Mesendoderm (in vitro differentiated cells): Measurements from ENCODE around the gene CEACAM19. TPM values are rescaled to one million over a fixed set of nuclear protein-coding genes. Genes with fewer than 3 reads are reported as not detected.
"Not testable (repeated sequence)": the region's sequence is repeated elsewhere in the genome, so short reads cannot be mapped to it uniquely, and the experiment has no call there.

ENCODE experiments used
- DNase-seq: peaks from one replicate; pipeline ENCODE4 v3.0.0; 2013
- H2AK5ac ChIP-seq: 2 replicates; pipeline ENCODE4 v1.6.1; 2013; ENCODE audit warnings: low read length, inconsistent platforms
- H2BK120ac ChIP-seq: 2 replicates; pipeline ENCODE4 v1.6.1; 2013; ENCODE audit warnings: low read depth, mild to moderate bottlenecking, low read length, moderate library complexity, mixed read lengths
- H2BK15ac ChIP-seq: replicated peaks from 2 replicates; pipeline ENCODE4 v1.6.1; 2013; ENCODE audit warnings: low read depth, mild to moderate bottlenecking, moderate library complexity
- H2BK5ac ChIP-seq: 2 replicates; pipeline ENCODE4 v1.6.1; 2013; ENCODE audit warnings: low read length, inconsistent platforms
- H3K18ac ChIP-seq: 2 replicates; pipeline ENCODE4 v1.6.1; 2013; ENCODE audit warnings: mild to moderate bottlenecking, low read length, mixed read lengths
- H3K23ac ChIP-seq: one replicate; pipeline ENCODE4 v1.6.1; 2013; ENCODE audit warnings: low read length
- H3K27ac ChIP-seq: 2 replicates; pipeline ENCODE4 v1.5.1; 2013; ENCODE audit warnings: low read depth, mild to moderate bottlenecking, inconsistent platforms, low read length, moderate library complexity
- H3K27me3 ChIP-seq: 2 replicates; pipeline ENCODE4 v1.6.1; 2013; ENCODE audit warnings: low read length, control low read depth, mild to moderate bottlenecking, inconsistent platforms; ENCODE audit not compliant: insufficient read depth, poor library complexity
- H3K36me3 ChIP-seq: 2 replicates; pipeline ENCODE4 v1.6.1; 2013; ENCODE audit warnings: low read length, inconsistent platforms; ENCODE audit not compliant: control insufficient read depth, insufficient read depth
- H3K4ac ChIP-seq: one replicate; pipeline ENCODE4 v1.6.1; 2013; ENCODE audit warnings: low read depth, mild to moderate bottlenecking, low read length, moderate library complexity
- H3K4me1 ChIP-seq: 2 replicates; pipeline ENCODE4 v1.6.1; 2013; ENCODE audit warnings: low read depth, low read length, inconsistent platforms; ENCODE audit not compliant: control insufficient read depth
- H3K4me2 ChIP-seq: 2 replicates; pipeline ENCODE4 v1.6.1; 2013; ENCODE audit warnings: low read length
- H3K4me3 ChIP-seq: 2 replicates; pipeline ENCODE4 v1.5.1; 2013; ENCODE audit warnings: mild to moderate bottlenecking, low read length
- H3K56ac ChIP-seq: one replicate; pipeline ENCODE4 v1.6.1; 2013; ENCODE audit warnings: low read length
- H3K79me1 ChIP-seq: 2 replicates; pipeline ENCODE4 v1.6.1; 2013; ENCODE audit warnings: low read length, inconsistent platforms
- H3K79me2 ChIP-seq: 2 replicates; pipeline ENCODE4 v1.6.1; 2013; ENCODE audit warnings: mild to moderate bottlenecking, low read length; ENCODE audit not compliant: control insufficient read depth, insufficient read depth
- H3K9ac ChIP-seq: 2 replicates; pipeline ENCODE4 v1.6.1; 2013; ENCODE audit warnings: low read length, inconsistent platforms
- H4K5ac ChIP-seq: one replicate; pipeline ENCODE4 v1.6.1; 2013; ENCODE audit warnings: low read length
- H4K8ac ChIP-seq: one replicate; pipeline ENCODE4 v1.6.1; 2013; ENCODE audit warnings: low read depth, mild to moderate bottlenecking, control low read depth, low read length, moderate library complexity
- WGBS: extraction: QIAGEN DNeasy Blood & Tissue Kit; methylation state at CpG from one replicate; pipeline ENCODE4 v1.1.7; 2013; ENCODE audit warnings: low lambda C conversion rate, missing lambda C conversion rate; ENCODE audit not compliant: insufficient coverage; ENCODE audit errors: extremely low coverage; 5-methylcytosine and 5-hydroxymethylcytosine counted together
- polyA plus RNA-seq, 2 experiments: library from polyadenylated mRNA; stranded (reverse); fragments of 200-250 nt; gene quantifications; one replicate each; pipeline ENCODE4 v1.2.3, GENCODE V29; 2013

The CEACAM19 gene
- polyA plus RNA-seq (2013, experiment 1 of 2): 0.53 TPM
- 0.60 TPM for polyA plus RNA-seq (2013, experiment 2 of 2)

GRCh38 chr19:44671400-44671799 is at the start of gene CEACAM19:
CEACAM19 (plus strand) TSS chr19:44671482; CDS start chr19:44671932, 450 bp downstream.
- H3K9ac ChIP-seq: no peak within 1 kb of the TSS
- no peaks in the 10 kb centered on the region for H3K4me1 ChIP-seq
- no peaks in the 10 kb centered on the region for H3K27me3 ChIP-seq
- H2AK5ac ChIP-seq: no peak within 1 kb of the TSS
- H3K27ac ChIP-seq: no peak within 1 kb of the TSS
- H2BK5ac ChIP-seq: no peak within 1 kb of the TSS
- H4K8ac ChIP-seq: no peak within 1 kb of the TSS
- H3K4ac ChIP-seq: no peak within 1 kb of the TSS
- no peaks in the 10 kb centered on the region for H3K79me2 ChIP-seq
- H3K4me3 ChIP-seq: no peak within 1 kb of the TSS
- no CpG with 5 or more reads among the region's 2 CpGs for WGBS
- H3K4me2 ChIP-seq: no peak within 1 kb of the TSS
- no peak within 1 kb of the TSS for H3K18ac ChIP-seq
- H3K79me1 ChIP-seq: no peaks in the 10 kb centered on the region
- no peak within 1 kb of the TSS for H2BK15ac ChIP-seq
- H4K5ac ChIP-seq: no peak within 1 kb of the TSS
- no peak within 1 kb of the TSS for H2BK120ac ChIP-seq
- no peak within 1 kb of the TSS for H3K23ac ChIP-seq
- no peak within 1 kb of the TSS for H3K56ac ChIP-seq
- DNase-seq: no peak
- no peaks in the 10 kb centered on the region for H3K36me3 ChIP-seq

DNA sequence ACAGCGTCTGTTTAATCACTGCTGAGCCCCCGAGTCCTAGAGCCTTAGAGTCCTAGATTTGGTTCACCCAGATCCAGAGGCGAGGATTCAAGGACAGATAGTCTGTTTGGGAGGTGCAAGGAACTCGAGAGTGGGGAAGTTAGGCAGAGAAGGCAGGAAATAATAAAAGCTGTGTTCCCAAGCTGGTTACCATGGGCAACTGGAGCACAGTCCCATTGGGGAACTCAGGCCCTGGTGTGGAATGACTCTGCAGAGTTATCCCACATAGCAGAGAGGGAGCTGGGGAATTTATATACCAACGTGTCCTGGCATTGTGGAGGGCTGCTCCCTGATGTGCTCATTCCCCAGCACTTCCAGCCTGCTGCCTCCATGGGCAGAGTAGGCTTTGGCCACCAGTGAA is 48.2 kb upstream of the CEACAM19 start:
- no peak overlapping the region for H2AK5ac ChIP-seq
- H3K4me2 ChIP-seq: no peak overlapping the region
- no peak overlapping the region for H3K4me3 ChIP-seq
- H3K79me2 ChIP-seq: no peaks in the 10 kb centered on the region
- H3K18ac ChIP-seq: no peak overlapping the region
- no peaks in the 10 kb centered on the region for H3K4me1 ChIP-seq
- no CpG with 5 or more reads among the region's 5 CpGs for WGBS
- no peak overlapping the region for H4K5ac ChIP-seq
- no peak overlapping the region for H3K23ac ChIP-seq
- DNase-seq: peak; percentile 42
- no peak overlapping the region for H3K56ac ChIP-seq
- no peak overlapping the region for H3K27ac ChIP-seq
- H3K27me3 ChIP-seq: no peaks in the 10 kb centered on the region
- H3K79me1 ChIP-seq: no peaks in the 10 kb centered on the region
- H3K36me3 ChIP-seq: no peaks in the 10 kb centered on the region
- no peak overlapping the region for H2BK15ac ChIP-seq
- H3K4ac ChIP-seq: no peak overlapping the region
- no peak overlapping the region for H2BK5ac ChIP-seq
- no peak overlapping the region for H3K9ac ChIP-seq
- H4K8ac ChIP-seq: no peak overlapping the region
- H2BK120ac ChIP-seq: no peak overlapping the region

GRCh38 chr19:44623626-44624025 is 47.7 kb upstream of the CEACAM19 start:
- H3K4ac ChIP-seq: no peak overlapping the region
- H4K8ac ChIP-seq: no peak overlapping the region
- H2BK120ac ChIP-seq: no peak overlapping the region
- no peak overlapping the region for H3K27ac ChIP-seq
- H3K36me3 ChIP-seq: no peaks in the 10 kb centered on the region
- no peak overlapping the region for H3K56ac ChIP-seq
- H3K4me3 ChIP-seq: no peak overlapping the region
- H3K79me2 ChIP-seq: no peaks in the 10 kb centered on the region
- H3K23ac ChIP-seq: no peak overlapping the region
- no peak overlapping the region for H2AK5ac ChIP-seq
- no peaks in the 10 kb centered on the region for H3K79me1 ChIP-seq
- no peak overlapping the region for H4K5ac ChIP-seq
- no peak for DNase-seq
- H3K9ac ChIP-seq: no peak overlapping the region
- no peak overlapping the region for H3K18ac ChIP-seq
- H2BK15ac ChIP-seq: no peak overlapping the region
- no peak overlapping the region for H2BK5ac ChIP-seq
- WGBS: no CpG with 5 or more reads among the region's 4 CpGs
- H3K4me1 ChIP-seq: no peaks in the 10 kb centered on the region
- no peaks in the 10 kb centered on the region for H3K27me3 ChIP-seq
- no peak overlapping the region for H3K4me2 ChIP-seq

GRCh38 chr19:44624840-44625354 is 46.4 kb upstream of the CEACAM19 start:
- Histone ChIP-seq H3K27me3 (no peaks in the 10 kb centered on the region), H4K5ac (no peak overlapping the region), H3K36me3 (no peaks in the 10 kb centered on the region), H3K23ac (no peak overlapping the region), H3K27ac (no peak overlapping the region), H3K4me2 (no peak overlapping the region), H4K8ac (no peak overlapping the region), H3K4ac (no peak overlapping the region), H3K9ac (no peak overlapping the region), H3K18ac (no peak overlapping the region), H2BK5ac (no peak overlapping the region), H2BK15ac (no peak overlapping the region), H3K4me3 (no peak overlapping the region), H3K4me1 (no peaks in the 10 kb centered on the region), H3K79me2 (no peaks in the 10 kb centered on the region), H2AK5ac (no peak overlapping the region), H3K79me1 (no peaks in the 10 kb centered on the region), H3K56ac (no peak overlapping the region), H2BK120ac (no peak overlapping the region)
- no peak for DNase-seq
- no CpG with 5 or more reads among the region's 4 CpGs for WGBS

DNA sequence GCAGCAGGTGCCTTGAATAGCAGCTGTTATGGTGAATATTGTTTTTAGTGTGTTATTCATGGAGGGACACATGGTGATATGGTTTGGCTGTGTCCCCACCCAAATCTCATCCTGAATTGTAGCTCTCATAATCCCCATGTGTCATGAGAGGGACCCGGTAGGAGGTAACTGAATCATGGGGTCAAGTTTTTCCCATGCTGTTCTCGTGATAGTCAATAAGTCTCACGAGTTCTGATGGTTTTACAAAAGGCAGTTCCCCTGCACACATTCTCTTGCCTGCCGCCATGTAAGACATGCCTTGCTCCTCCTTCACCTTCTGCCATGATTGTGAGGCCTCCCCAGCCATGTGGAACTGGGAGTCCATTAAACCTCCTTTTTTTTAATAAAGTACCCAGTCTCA is 45.6 kb upstream of the CEACAM19 start:
- H3K23ac ChIP-seq, H4K5ac ChIP-seq, H3K27ac ChIP-seq, H2AK5ac ChIP-seq, H3K9ac ChIP-seq, H3K27me3 ChIP-seq, H2BK120ac ChIP-seq, DNase-seq, H3K4ac ChIP-seq, H3K79me2 ChIP-seq, H2BK5ac ChIP-seq, H3K4me3 ChIP-seq, H3K36me3 ChIP-seq, H3K56ac ChIP-seq, H2BK15ac ChIP-seq, H3K18ac ChIP-seq, H4K8ac ChIP-seq, H3K4me1 ChIP-seq, H3K4me2 ChIP-seq, H3K79me1 ChIP-seq: not testable (repeated sequence)
- WGBS: no CpG with 5 or more reads among the region's 4 CpGs

GRCh38 chr19:44626048-44626624 is 45.1 kb upstream of the CEACAM19 start:
- H3K56ac ChIP-seq: no peak overlapping the region
- H4K5ac ChIP-seq: no peak overlapping the region
- no peaks in the 10 kb centered on the region for H3K79me1 ChIP-seq
- H3K27me3 ChIP-seq: no peaks in the 10 kb centered on the region
- H3K4me2 ChIP-seq: no peak overlapping the region
- H2BK15ac ChIP-seq: no peak overlapping the region
- peak; percentile 40 for DNase-seq
- no peaks in the 10 kb centered on the region for H3K4me1 ChIP-seq
- no peak overlapping the region for H3K9ac ChIP-seq
- no CpG with 5 or more reads among the region's 1 CpG for WGBS
- H3K79me2 ChIP-seq: no peaks in the 10 kb centered on the region
- no peak overlapping the region for H3K4me3 ChIP-seq
- no peak overlapping the region for H2AK5ac ChIP-seq
- no peak overlapping the region for H3K18ac ChIP-seq
- H3K27ac ChIP-seq: no peak overlapping the region
- no peak overlapping the region for H2BK120ac ChIP-seq
- no peaks in the 10 kb centered on the region for H3K36me3 ChIP-seq
- H2BK5ac ChIP-seq: no peak overlapping the region
- H4K8ac ChIP-seq: no peak overlapping the region
- H3K4ac ChIP-seq: no peak overlapping the region
- H3K23ac ChIP-seq: no peak overlapping the region
